MM.1S (cell line): Measurements from ENCODE around the gene CCDC93.
A peak's percentile ranks its signal among the peaks of the same experiment; 100 is the strongest.

Source experiments
- DNase-seq: peaks from one replicate; pipeline ENCODE4 v3.0.0-alpha.2; 2015
- H2AFZ ChIP-seq: fragments of 300-600 bp; sonication (generic); 2 replicates; pipeline ENCODE4 v1.6.0; 2016; ENCODE audit warnings: antibody characterized with exemption, low read length
- H3F3A ChIP-seq: fragments of 300-600 bp; sonication (generic); 2 replicates; pipeline ENCODE4 v1.6.1; 2016; ENCODE audit warnings: mild to moderate bottlenecking, antibody characterized with exemption, low read length, moderate library complexity, mixed read lengths; ENCODE audit not compliant: insufficient read depth
- H3K27ac ChIP-seq: fragments of 300-600 bp; sonication (generic); 2 replicates; pipeline ENCODE4 v1.5.1; 2016; ENCODE audit warnings: mild to moderate bottlenecking, low read length
- H3K27me3 ChIP-seq: fragments of 300-600 bp; sonication (generic); replicated peaks from 2 replicates; pipeline ENCODE4 v1.6.0; 2016; ENCODE audit warnings: low read length; ENCODE audit not compliant: insufficient read depth
- H3K36me3 ChIP-seq: fragments of 300-600 bp; sonication (generic); replicated peaks from 2 replicates; pipeline ENCODE4 v1.6.1; 2016; ENCODE audit warnings: mild to moderate bottlenecking, low read length, mixed read lengths; ENCODE audit not compliant: insufficient read depth
- H3K4me1 ChIP-seq: fragments of 300-600 bp; sonication (generic); 2 replicates; pipeline ENCODE4 v1.6.1; 2016; ENCODE audit warnings: low read length, mixed read lengths
- H3K4me2 ChIP-seq: fragments of 300-600 bp; sonication (generic); 2 replicates; pipeline ENCODE4 v1.6.0; 2016; ENCODE audit warnings: low read depth, low read length
- H3K4me3 ChIP-seq: fragments of 300-600 bp; sonication (generic); 2 replicates; pipeline ENCODE4 v1.5.1; 2016; ENCODE audit warnings: low read length, mixed read lengths
- H3K79me2 ChIP-seq: fragments of 300-600 bp; sonication (generic); 2 replicates; pipeline ENCODE4 v1.6.1; 2016; ENCODE audit warnings: mixed run types, low read length, mixed read lengths
- H3K9ac ChIP-seq: fragments of 300-600 bp; sonication (generic); 2 replicates; pipeline ENCODE4 v1.6.1; 2016; ENCODE audit warnings: low read length, mixed read lengths
- H3K9me2 ChIP-seq: fragments of 300-600 bp; sonication (generic); replicated peaks from 2 replicates; pipeline ENCODE4 v1.6.1; 2016; ENCODE audit warnings: mild to moderate bottlenecking, low read length, mixed read lengths; ENCODE audit not compliant: insufficient read depth
- H3K9me3 ChIP-seq: fragments of 300-600 bp; sonication (generic); replicated peaks from 2 replicates; pipeline ENCODE4 v1.6.1; 2016; ENCODE audit warnings: mild to moderate bottlenecking, low read length, mixed read lengths; ENCODE audit not compliant: insufficient read depth
- H4K20me1 ChIP-seq: fragments of 300-600 bp; sonication (generic); 2 replicates; pipeline ENCODE4 v1.6.1; 2016; ENCODE audit warnings: mild to moderate bottlenecking, low read length, moderate library complexity, mixed read lengths; ENCODE audit not compliant: insufficient read depth
- EZH2 ChIP-seq: fragments of 300-600 bp; sonication (generic); optimal IDR thresholded peaks from 2 replicates; pipeline ENCODE3; 2017; ENCODE audit warnings: low read depth, mild to moderate bottlenecking, antibody characterized with exemption, low read length, mixed read lengths
- EZH2phosphoT487 ChIP-seq: fragments of 300-600 bp; sonication (generic); IDR thresholded peaks from 2 replicates; pipeline ENCODE4 v1.6.1; 2018; ENCODE audit warnings: antibody characterized with exemption, low read length
- TF ChIP-seq, protein P1 (sequence below): fragments of 300-600 bp; sonication (generic); IDR thresholded peaks from 2 replicates; pipeline ENCODE4 v1.5.1; 2016; ENCODE audit warnings: antibody characterized with exemption, low read length, mixed read lengths

Gene CCDC93, protein sequence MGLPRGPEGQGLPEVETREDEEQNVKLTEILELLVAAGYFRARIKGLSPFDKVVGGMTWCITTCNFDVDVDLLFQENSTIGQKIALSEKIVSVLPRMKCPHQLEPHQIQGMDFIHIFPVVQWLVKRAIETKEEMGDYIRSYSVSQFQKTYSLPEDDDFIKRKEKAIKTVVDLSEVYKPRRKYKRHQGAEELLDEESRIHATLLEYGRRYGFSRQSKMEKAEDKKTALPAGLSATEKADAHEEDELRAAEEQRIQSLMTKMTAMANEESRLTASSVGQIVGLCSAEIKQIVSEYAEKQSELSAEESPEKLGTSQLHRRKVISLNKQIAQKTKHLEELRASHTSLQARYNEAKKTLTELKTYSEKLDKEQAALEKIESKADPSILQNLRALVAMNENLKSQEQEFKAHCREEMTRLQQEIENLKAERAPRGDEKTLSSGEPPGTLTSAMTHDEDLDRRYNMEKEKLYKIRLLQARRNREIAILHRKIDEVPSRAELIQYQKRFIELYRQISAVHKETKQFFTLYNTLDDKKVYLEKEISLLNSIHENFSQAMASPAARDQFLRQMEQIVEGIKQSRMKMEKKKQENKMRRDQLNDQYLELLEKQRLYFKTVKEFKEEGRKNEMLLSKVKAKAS

DNA sequence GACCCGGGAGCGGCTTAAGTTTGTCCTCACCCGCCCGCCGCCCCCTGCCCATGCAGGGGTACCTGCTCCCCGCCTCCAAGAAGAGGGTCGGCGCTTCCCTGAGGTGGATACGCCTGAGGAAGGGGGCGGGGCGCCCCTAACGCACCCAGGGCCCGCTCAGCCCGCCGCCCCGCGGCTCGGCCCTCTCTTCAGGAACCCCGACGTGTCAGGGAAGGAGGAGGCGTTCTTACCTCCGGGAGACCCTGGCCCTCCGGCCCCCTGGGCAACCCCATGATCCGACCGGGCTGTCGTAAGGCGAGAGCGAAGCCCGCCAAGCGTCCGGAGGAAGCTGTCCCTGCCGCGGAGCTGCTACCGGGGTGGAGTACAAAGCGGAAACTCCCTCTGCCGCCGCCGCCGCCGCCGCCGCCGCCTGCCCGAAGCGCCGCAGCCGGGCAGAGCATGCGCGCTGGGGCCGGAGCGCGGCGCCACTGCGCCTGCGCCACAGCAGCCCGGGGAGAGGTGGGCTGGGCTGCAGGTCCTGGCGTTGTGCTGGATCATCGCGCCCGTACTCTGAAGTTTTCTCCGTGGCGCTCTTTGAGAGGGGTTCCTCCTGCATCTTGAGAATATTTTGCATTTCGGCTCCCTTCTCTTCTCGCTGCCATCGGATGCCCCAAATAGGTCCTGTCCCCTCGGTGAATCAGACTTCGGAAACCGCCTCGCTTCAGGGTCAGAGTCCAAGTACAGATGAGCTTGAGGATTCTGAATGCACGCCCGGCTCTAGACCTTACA is at the start of gene CCDC93:
Gene CCDC93, minus strand, starts transcription at position 347 of the 768 bp plus-strand sequence. Its CDS starts 75 bp downstream, at position 272.
- Histone ChIP-seq H3K36me3 (no peaks in the 10 kb centered on the region), H3K4me1 (peaks cover 25% of the 10 kb centered on the region), H2AFZ (peak within 1 kb of the TSS; percentile 99), H3K27me3 (no peaks in the 10 kb centered on the region), H3K4me3 (peak within 1 kb of the TSS; percentile 98), H3K27ac (peak within 1 kb of the TSS; percentile 76), H4K20me1 (peaks cover 18% of the 10 kb centered on the region), H3K9me2 (no peaks in the 10 kb centered on the region), H3K9ac (peak within 1 kb of the TSS; percentile 98), H3F3A (no peaks in the 10 kb centered on the region), H3K4me2 (peak within 1 kb of the TSS; percentile 99), H3K9me3 (no peaks in the 10 kb centered on the region), H3K79me2 (peaks cover 50% of the 10 kb centered on the region)
- peak; percentile 85 for DNase-seq
- TF ChIP-seq EZH2, result no peak
- TF ChIP-seq EZH2phosphoT487, result no peak
- TF ChIP-seq, protein P1, sequence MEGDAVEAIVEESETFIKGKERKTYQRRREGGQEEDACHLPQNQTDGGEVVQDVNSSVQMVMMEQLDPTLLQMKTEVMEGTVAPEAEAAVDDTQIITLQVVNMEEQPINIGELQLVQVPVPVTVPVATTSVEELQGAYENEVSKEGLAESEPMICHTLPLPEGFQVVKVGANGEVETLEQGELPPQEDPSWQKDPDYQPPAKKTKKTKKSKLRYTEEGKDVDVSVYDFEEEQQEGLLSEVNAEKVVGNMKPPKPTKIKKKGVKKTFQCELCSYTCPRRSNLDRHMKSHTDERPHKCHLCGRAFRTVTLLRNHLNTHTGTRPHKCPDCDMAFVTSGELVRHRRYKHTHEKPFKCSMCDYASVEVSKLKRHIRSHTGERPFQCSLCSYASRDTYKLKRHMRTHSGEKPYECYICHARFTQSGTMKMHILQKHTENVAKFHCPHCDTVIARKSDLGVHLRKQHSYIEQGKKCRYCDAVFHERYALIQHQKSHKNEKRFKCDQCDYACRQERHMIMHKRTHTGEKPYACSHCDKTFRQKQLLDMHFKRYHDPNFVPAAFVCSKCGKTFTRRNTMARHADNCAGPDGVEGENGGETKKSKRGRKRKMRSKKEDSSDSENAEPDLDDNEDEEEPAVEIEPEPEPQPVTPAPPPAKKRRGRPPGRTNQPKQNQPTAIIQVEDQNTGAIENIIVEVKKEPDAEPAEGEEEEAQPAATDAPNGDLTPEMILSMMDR, result no peak

DNA sequence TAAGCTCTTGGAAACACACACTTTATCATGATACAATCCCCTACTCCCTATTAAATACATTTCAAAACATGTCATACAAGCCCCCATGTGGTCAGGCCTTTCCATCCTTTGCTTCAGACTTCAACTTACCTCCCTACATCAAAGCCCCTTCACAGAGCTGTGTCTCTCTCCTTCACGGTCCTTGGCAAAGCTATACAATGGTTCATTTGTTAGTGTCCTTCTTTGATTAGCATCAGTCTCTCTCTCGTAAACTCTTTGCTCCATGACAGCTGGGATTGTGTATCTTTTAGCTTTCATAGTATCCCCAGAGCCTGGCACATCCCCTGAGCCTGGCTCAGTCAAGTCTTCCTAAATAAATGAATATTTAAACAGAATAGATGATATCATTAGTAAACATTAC is 48.8 kb upstream of the CCDC93 start:
- H3F3A ChIP-seq, result no peaks in the 10 kb centered on the region

DNA sequence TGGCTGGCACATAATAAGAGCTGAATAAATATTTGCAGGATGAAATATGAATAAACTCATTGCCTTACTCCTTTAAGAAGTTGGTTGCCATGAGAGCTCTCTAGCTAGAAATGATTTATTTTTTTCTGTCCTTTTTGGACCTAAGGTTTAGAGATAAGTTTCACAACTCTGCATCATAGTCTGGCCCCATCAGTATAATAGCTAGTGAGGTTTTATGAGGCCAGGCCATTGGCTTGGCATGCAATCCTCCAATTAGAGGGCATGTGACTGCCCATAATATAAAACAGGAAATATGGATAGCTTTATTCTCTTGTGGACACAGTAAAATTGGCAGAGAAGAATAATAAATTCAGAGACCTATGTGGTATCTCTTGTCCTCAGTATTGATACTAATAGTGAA is 48.2 kb upstream of the CCDC93 start:
- no peaks in the 10 kb centered on the region for H3K27me3 ChIP-seq
- H3K79me2 ChIP-seq, result no peaks in the 10 kb centered on the region
- no peaks in the 10 kb centered on the region for H3K9me3 ChIP-seq
- H3K36me3 ChIP-seq, result no peaks in the 10 kb centered on the region
- no peak overlapping the region for H3K27ac ChIP-seq
- H3K4me1 ChIP-seq, result no peaks in the 10 kb centered on the region
- H2AFZ ChIP-seq, result no peak overlapping the region
- H3F3A ChIP-seq, result no peaks in the 10 kb centered on the region
- no peak overlapping the region for H3K4me3 ChIP-seq
- H3K9ac ChIP-seq, result no peak overlapping the region
- no peaks in the 10 kb centered on the region for H4K20me1 ChIP-seq
- no peaks in the 10 kb centered on the region for H3K9me2 ChIP-seq
- no peak for TF ChIP-seq EZH2
- TF ChIP-seq, protein P1, result no peak
- no peak for DNase-seq
- H3K4me2 ChIP-seq, result no peak overlapping the region

More for the DNA sequence above, 48.8 kb upstream of the CCDC93 start:
- Histone ChIP-seq H3K79me2 (no peaks in the 10 kb centered on the region), H3K9me2 (no peaks in the 10 kb centered on the region), H3K27me3 (no peaks in the 10 kb centered on the region), H2AFZ (no peak overlapping the region), H3K4me3 (no peak overlapping the region), H3K4me2 (no peak overlapping the region), H3K4me1 (no peaks in the 10 kb centered on the region), H3K9ac (no peak overlapping the region), H4K20me1 (no peaks in the 10 kb centered on the region), H3K9me3 (no peaks in the 10 kb centered on the region), H3K36me3 (no peaks in the 10 kb centered on the region), H3K27ac (no peak overlapping the region)
- TF ChIP-seq, protein P1, result no peak
- TF ChIP-seq EZH2phosphoT487, result no peak
- TF ChIP-seq EZH2, result no peak
- no peak for DNase-seq
